ENCODE data around the gene AGFG2.
A peak's percentile ranks its signal among the peaks of the same experiment; 100 is the strongest.

AGFG2 gene

GRCh38 chr7:100573691-100574361, 34.8 kb downstream of the AGFG2 start, which contains the start of gene SAP25:
TSS of gene SAP25 (minus strand) at chr7:100573900. CDS start at chr7:100573742, 158 bp downstream.
- DNase-seq = no peak

DNA sequence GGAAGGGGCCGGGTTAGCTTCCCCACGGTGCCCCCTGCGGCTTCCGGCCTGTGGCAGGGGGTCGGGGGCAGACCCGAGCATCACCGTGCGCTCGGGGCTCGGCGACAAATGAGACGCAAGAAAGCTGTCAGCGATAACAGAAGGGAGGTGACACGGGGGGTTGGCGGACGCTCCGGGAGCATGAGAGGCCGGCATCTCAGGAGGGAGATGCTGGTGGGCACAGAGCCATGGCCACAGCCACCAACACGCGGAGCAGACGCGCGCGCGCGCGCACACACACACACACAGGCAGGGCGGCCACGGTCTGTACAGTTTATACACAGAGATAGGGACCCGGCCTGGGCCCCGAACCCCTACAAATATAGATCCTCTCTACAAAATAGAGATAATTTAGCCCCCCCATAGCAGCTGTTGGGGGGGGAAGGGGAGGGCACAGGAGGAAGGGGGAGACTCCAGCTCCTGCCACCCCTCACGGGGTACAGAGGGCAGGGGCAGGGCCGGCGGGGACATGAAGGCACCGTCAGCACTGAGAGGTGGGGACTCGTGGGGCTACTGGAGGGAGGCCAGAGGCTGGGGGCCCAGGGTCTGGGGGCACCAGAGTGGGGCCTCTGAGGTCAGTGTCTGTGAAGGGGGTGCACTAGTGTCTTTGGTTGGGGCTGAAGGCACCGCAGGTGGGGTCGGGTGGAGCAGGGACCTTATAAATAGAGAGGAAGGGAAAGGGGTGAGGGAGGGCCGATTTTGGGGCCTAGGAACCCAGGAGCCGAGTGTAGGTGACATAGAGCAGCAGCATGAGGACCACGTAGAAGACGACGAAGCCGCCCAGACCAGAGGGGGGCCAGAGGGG, 35.6 kb downstream of the AGFG2 start:
- no peak for DNase-seq

GRCh38 chr7:100575206-100575631, 36.2 kb downstream of the AGFG2 start:
- DNase-seq = no peak

- DNase-seq = no peak
These were observed 36.9 kb downstream of the AGFG2 start for GRCh38 chr7:100575746-100576383.

GRCh38 chr7:100576384-100576993, 37.5 kb downstream of the AGFG2 start:
- DNase-seq = no peak

DNA sequence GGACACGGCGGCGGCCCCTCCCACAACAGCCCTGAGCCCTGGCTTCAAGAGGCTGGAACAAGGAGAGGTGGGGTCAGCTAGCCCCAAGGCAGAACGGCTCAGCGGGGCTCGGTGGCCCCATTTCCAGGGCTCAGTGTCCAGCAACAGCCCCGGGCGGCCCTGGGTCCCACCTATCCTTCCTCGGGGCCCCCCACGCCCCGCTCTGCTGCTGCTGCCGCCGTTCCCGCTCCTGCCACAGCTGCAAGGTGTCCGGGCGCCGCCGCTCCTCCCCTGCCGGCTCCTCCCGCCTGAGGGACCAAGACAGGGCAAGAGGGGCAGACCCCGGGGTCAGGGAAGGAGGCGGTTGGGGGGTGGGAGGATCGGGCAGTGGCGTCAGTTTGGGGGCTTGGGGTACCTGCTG, 38.1 kb downstream of the AGFG2 start:
- no peak for DNase-seq

GRCh38 chr7:100577507-100577906, 38.5 kb downstream of the AGFG2 start:
- DNase-seq = no peak

GRCh38 chr7:100578246-100579183, 39.5 kb downstream of the AGFG2 start:
- DNase-seq = no peak

DNA sequence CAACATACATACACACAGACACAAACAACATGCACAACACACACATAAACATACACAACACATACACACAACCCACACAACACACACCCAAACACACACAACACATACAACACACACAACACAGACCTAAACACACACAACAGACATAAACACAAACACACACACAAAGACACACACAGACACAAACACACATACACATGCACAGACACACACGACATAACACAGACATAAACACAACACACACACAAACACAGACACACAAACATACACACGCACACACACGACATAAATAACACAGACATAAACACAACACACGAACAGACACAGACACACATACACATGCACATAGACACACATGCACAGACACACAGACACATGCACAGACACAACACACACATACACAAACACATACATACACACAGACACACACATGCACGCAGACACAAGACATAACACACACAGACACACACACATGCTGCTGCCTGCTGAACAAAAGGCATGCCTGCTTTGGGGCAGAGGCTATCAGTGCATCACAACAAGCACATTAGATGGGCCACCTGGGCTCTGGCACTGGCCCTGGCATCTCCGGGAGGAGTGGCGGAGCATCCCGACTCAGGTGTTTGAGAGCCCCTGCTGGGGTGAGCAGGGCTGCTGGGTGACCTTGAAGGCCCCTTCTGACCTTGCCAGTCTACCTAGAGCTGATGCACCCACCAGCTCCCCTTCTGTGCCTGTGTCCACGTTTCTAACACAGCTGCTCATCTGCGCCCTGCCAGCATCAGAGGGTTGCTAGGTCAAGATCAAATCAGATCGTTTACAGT, 41.7 kb downstream of the AGFG2 start:
- DNase-seq = no peak

DNA sequence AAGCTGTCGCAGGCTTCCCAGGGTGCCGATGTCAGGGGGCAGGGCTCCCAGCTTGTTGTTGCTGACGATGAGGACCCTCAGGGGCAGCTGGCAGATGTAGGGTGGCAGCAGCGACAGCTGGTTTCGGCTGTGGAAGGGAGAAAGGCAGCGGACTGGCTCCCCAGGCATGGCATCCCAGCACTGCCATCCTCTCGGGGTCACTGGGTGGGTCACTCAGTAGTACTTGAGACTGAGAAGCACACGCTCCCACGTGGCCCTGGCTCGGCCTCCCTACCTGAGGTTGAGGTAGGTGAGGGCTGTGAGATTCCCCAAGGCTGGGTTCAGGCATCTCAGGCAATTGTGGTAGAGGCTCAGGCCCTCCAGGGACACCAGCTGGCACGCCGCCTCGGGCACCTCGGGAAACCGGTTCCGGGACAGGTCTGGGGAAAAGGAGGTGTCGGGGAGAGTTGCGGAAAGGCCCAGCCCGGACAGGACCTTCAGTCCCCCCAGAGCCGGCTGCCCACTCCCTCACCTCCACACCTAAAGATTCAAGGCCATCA, 43.1 kb downstream of the AGFG2 start:
- no peak for DNase-seq

GRCh38 chr7:100582650-100583049, 43.6 kb downstream of the AGFG2 start:
- DNase-seq = no peak

DNA sequence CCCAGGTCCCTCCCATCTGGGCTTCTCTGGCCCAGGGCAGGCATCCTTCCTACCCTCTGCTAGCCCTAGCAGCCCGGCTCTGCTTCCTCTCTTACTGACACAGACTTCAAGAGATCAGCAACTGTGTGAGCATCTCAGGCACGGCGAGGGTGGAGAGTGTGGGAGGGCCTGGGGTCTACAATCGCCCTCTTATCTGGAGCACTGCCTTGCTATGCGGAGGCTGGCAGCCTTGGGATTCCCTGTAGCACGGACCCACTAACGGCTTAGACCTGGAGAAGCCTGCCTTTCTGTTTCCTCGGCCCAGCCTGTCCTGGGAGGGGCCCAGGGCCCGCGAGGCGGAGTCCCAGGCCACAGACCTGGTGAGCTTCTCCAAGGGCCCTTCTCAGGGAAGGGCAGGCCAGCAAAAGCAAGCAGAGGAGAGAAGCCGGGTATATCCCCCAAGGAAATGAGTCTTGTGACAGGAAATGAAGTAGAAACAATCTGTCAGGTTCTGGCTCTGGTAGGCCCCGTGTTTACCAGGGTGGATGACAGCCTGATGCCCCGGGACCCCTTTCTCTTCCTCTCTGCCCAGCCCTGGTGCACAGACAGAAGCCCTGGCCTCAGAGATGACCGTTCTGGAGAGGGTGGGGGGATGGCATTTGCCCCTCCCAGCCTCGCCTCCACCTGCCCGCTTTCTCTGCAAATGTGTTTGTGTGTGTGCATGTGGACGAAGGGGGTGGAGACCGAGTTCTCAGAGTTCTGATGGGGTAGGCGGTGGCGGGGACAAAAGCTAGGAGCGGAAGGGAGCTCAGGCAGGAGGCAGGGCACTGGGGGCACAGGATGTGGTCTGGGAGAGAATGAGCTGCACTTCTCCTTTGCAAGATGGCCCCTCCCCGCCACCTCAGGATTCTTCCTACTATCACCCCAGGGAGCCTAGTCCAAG, 44.4 kb downstream of the AGFG2 start:
- peak; percentile 96 for DNase-seq

DNA sequence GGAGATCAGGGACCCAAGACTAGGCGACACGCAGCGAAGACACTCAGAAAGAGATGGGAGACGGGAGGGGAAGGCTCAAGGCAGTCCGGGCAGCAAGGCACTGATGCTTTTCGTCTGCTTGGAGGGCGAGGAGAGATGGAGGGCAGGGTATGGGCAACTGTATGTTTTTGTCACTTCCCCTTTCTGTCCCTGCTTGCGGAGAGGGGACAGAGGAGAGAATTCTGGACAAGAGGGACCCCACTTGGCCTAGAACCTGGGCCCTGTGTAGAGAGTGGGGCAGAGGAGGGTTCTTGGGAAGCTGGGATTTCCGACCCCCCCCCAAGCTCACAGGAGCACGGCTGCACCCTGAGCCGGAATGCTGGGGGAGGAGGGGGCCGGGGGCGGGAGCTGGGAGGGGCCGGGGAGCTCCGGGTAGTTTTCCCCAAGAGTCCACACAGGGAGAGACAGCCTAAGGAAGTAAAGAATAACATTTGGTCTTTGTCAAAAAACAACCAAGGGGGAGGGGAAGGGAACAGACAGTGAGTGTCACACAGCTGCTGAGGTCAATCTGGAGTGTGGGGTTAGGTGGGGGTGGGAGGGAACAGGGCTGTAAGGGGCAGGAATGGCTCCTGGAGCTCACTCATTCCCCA, 45.2 kb downstream of the AGFG2 start:
- DNase-seq = peak; percentile 59

- DNase-seq = no peak
These were observed 45.9 kb downstream of the AGFG2 start for GRCh38 chr7:100584683-100585510.

DNA sequence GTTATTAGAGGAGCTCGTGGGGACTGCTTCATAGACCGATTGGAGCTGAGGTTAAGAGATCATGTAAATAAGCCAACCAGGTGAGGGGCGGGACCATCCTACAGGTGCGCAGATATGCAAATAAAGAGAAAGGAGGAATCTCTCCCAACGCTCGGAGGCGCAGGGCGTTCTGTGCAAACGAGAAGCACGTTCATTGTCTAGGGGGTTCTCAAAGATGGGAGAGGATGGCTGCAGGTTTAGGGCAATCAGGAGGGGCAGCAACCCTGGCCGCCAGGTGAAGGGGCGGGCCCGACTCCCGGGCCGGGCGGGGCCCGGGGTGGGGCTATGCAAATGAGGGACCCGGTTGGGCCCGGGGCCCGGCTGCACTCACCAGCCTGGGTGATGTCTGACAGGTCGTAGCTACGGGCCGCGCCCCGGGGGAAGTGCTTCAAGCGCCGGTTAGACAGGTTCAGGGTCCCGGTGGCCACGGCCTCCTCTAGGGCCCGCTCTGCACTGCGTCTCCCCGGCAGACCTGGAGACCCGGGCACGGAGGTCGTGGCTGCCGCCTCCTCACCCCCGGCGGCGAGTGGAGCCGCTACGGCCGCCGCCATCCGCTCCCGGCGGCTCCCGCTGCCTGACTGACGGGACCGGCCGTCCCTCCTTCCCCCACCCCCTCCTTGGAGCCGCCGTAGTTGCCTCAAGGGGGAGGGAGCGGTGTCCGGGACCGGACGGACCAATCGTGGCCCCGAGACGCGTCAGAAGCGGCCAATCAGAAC, 46.7 kb downstream of the AGFG2 start, which contains the start of gene LRCH4:
Gene LRCH4 (minus strand): TSS at position 619 of the 755 bp plus-strand sequence. CDS start 29 bp downstream, at position 590.
- peak; percentile 68 for DNase-seq

- DNase-seq = peak; percentile 100
These were observed 47.4 kb downstream of the AGFG2 start, which contains the start of gene FBXO24 for GRCh38 chr7:100586266-100587025. TSS of gene FBXO24 (plus strand) at chr7:100586328. CDS start at chr7:100586626, 298 bp downstream.

Data from hematopoietic multipotent progenitor cell treated with erythropoietin and hydrocortisone succinate and interleukin-3 and kit ligand, for 4 days (in vitro differentiated cells).